Lower lobe of right lung (tissue), 2 donors: ENCODE data around the gene HECW1. TPM values are rescaled to one million over a fixed set of nuclear protein-coding genes. Genes with fewer than 3 reads are reported as not detected.
A peak's percentile ranks its signal among the peaks of the same experiment; 100 is the strongest.

Source experiments
- ATAC-seq, 2 donors: fragments of 200-7000 bp; cut with Tn5 transposase; one replicate each; pipeline ENCODE4 v1.9.1; 2020 to 2022; ENCODE audit warnings: mild to moderate bottlenecking in 2 of 2, moderate library complexity in 2 of 2
- DNase-seq: peaks from one replicate; pipeline ENCODE4 v3.0.0-alpha.2; 2020
- H3K27ac ChIP-seq: fragments of 200-600 bp; one replicate; pipeline ENCODE4 v1.8.0; 2022
- H3K27me3 ChIP-seq: fragments of 200-600 bp; one replicate; pipeline ENCODE4 v1.8.0; 2022; ENCODE audit warnings: low read depth
- H3K36me3 ChIP-seq: fragments of 200-600 bp; one replicate; pipeline ENCODE4 v1.8.0; 2022; ENCODE audit warnings: mild to moderate bottlenecking
- H3K4me1 ChIP-seq: fragments of 200-600 bp; one replicate; pipeline ENCODE4 v1.8.0; 2022
- H3K4me3 ChIP-seq: fragments of 200-600 bp; one replicate; pipeline ENCODE4 v1.8.0; 2022; ENCODE audit warnings: mild to moderate bottlenecking
- H3K9me3 ChIP-seq: fragments of 200-600 bp; one replicate; pipeline ENCODE4 v1.8.0; 2022
- CTCF ChIP-seq: fragments of 200-600 bp; IDR thresholded peaks from one replicate; pipeline ENCODE4 v1.8.0; 2022; ENCODE audit warnings: antibody characterized with exemption, mild to moderate bottlenecking
- intact Hi-C: fragments of 100-400 bp; cut with DNase I; formaldehyde crosslinking; loops from one replicate; pipeline ENCODE4 v1.11.0; 2022
- total RNA-seq: library from RNA; stranded (reverse); fragmentation: NEBNext Ultra II Directional; extraction: Animal tissue kit (Norgen Biotek cat#: 25700); gene quantifications from one replicate; pipeline ENCODE4 v1.2.1, GENCODE V29; 2021
- donor health status: DM: no; HTN: yes; CAD: no; lungs with severe emphysema.

The HECW1 gene
- total RNA-seq, 1 donor from 2014 or later, result 0.06 TPM

GRCh38 chr7:43192806-43193460, 80.5 kb downstream of the HECW1 start:
- H3K36me3 ChIP-seq, result no peaks in the 10 kb centered on the region
- H3K27ac ChIP-seq, result no peak overlapping the region
- H3K9me3 ChIP-seq, result no peaks in the 10 kb centered on the region
- no peak for TF ChIP-seq CTCF
- no peaks in the 10 kb centered on the region for H3K4me1 ChIP-seq
- DNase-seq (no peak), ATAC-seq (no peak)
- no peak overlapping the region for H3K4me3 ChIP-seq
- no peaks in the 10 kb centered on the region for H3K27me3 ChIP-seq
- intact Hi-C loops, result no loop called here

GRCh38 chr7:43193893-43194292, 81.4 kb downstream of the HECW1 start:
- no peak overlapping the region for H3K4me3 ChIP-seq
- intact Hi-C loops, result no loop called here

GRCh38 chr7:43195256-43195655, 82.8 kb downstream of the HECW1 start:
- no peaks in the 10 kb centered on the region for H3K4me1 ChIP-seq
- no peak overlapping the region for H3K27ac ChIP-seq
- no peak for TF ChIP-seq CTCF
- DNase-seq (no peak), ATAC-seq (peak in 1 of 2 donors; percentile 25)
- no peaks in the 10 kb centered on the region for H3K27me3 ChIP-seq
- H3K4me3 ChIP-seq, result no peak overlapping the region
- H3K36me3 ChIP-seq, result no peaks in the 10 kb centered on the region
- H3K9me3 ChIP-seq, result no peaks in the 10 kb centered on the region
- intact Hi-C loops, result no loop called here

More at GRCh38 chr7:43193893-43194292, 81.4 kb downstream of the HECW1 start:
- no peak overlapping the region for H3K27ac ChIP-seq
- DNase-seq, result no peak
- TF ChIP-seq CTCF, result no peak
- no peaks in the 10 kb centered on the region for H3K4me1 ChIP-seq
- no peak for ATAC-seq
- no peaks in the 10 kb centered on the region for H3K36me3 ChIP-seq
- no peaks in the 10 kb centered on the region for H3K9me3 ChIP-seq
- no peaks in the 10 kb centered on the region for H3K27me3 ChIP-seq

GRCh38 chr7:43195768-43196167, 83.3 kb downstream of the HECW1 start:
- intact Hi-C loops, result no loop called here
- no peaks in the 10 kb centered on the region for H3K9me3 ChIP-seq
- H3K4me1 ChIP-seq, result no peaks in the 10 kb centered on the region
- H3K36me3 ChIP-seq, result no peaks in the 10 kb centered on the region
- no peak overlapping the region for H3K27ac ChIP-seq
- no peak for TF ChIP-seq CTCF
- ATAC-seq (no peak), DNase-seq (no peak)
- H3K27me3 ChIP-seq, result no peaks in the 10 kb centered on the region
- no peak overlapping the region for H3K4me3 ChIP-seq

- no peaks in the 10 kb centered on the region for H3K36me3 ChIP-seq
- H3K9me3 ChIP-seq, result no peaks in the 10 kb centered on the region
- no peak for DNase-seq
- H3K4me3 ChIP-seq, result no peak overlapping the region
- TF ChIP-seq CTCF, result no peak
- no peak for ATAC-seq
- H3K4me1 ChIP-seq, result no peaks in the 10 kb centered on the region
- no peak overlapping the region for H3K27ac ChIP-seq
- H3K27me3 ChIP-seq, result no peaks in the 10 kb centered on the region
- intact Hi-C loops, result no loop called here
Measured at GRCh38 chr7:43196379-43196778, 83.9 kb downstream of the HECW1 start.
